K562 (cell line): ENCODE results near the gene WASF2. TPM values are rescaled to one million over a fixed set of nuclear protein-coding genes. Genes with fewer than 3 reads are reported as not detected.

Source experiments
- AFF4 ChIP-seq: sonication (generic); formaldehyde crosslinking; IDR thresholded peaks from 2 replicates; pipeline ENCODE4 v1.8.0; 2023; ENCODE audit warnings: mild to moderate bottlenecking, missing genetic modification reagents
- ARID4B ChIP-seq: sonication (generic); formaldehyde crosslinking; IDR thresholded peaks from 2 replicates; pipeline ENCODE4 v1.8.0; 2022; ENCODE audit warnings: mild to moderate bottlenecking, missing genetic modification reagents
- BHLHE40 ChIP-seq: IDR thresholded peaks from 2 replicates; pipeline ENCODE4 v1.6.1; 2011; ENCODE audit warnings: low read length, improper control_type of control experiment
- ELK1 ChIP-seq: sonication (generic); formaldehyde crosslinking; IDR thresholded peaks from 2 replicates; pipeline ENCODE4 v1.8.1; 2022; ENCODE audit warnings: missing genetic modification reagents
- ETS1 ChIP-seq: conservative IDR thresholded peaks from 2 replicates; pipeline ENCODE4 v1.6.1; 2011; ENCODE audit warnings: low read depth, mild to moderate bottlenecking, low read length; ENCODE audit not compliant: control insufficient read depth
- FUS ChIP-seq: fragments of 200-400 bp; formaldehyde crosslinking; optimal IDR thresholded peaks from 2 replicates; pipeline ENCODE3; 2017; ENCODE audit warnings: low read depth, low read length
- HIVEP1 ChIP-seq: fragments of 250-450 bp; sonication (Bioruptor Pico); IDR thresholded peaks from 2 replicates; pipeline ENCODE4 v1.4.0; 2020; ENCODE audit warnings: mild to moderate bottlenecking
- KDM1A ChIP-seq, 2 experiments: fragments of 450-650 bp; IDR thresholded peaks; 2 replicates each; pipeline ENCODE4 v1.6.1; 2016; ENCODE audit warnings: mild to moderate bottlenecking in 2 of 2
- MCM5 ChIP-seq: fragments of 450-650 bp; IDR thresholded peaks from 2 replicates; pipeline ENCODE4 v1.6.1; 2016; ENCODE audit warnings: low read depth
- POU5F1 ChIP-seq: fragments of 150-350 bp; IDR thresholded peaks from 2 replicates; pipeline ENCODE4 v1.6.1; 2014; ENCODE audit warnings: borderline replicate concordance, low read length, low read depth, mild to moderate bottlenecking; ENCODE audit not compliant: partially characterized antibody
- SRSF1 ChIP-seq: fragments of 200-400 bp; formaldehyde crosslinking; IDR thresholded peaks from 2 replicates; pipeline ENCODE4 v1.6.1; 2017; ENCODE audit warnings: mild to moderate bottlenecking, low read depth, low read length, moderate library complexity
- TRIM24 ChIP-seq, 2 experiments: fragments of 450-650 bp; IDR thresholded peaks; 2 replicates each; pipeline ENCODE4 v1.6.1; 2016
- U2AF1 ChIP-seq: fragments of 200-400 bp; formaldehyde crosslinking; optimal IDR thresholded peaks from 2 replicates; pipeline ENCODE3; 2017; ENCODE audit warnings: mild to moderate bottlenecking, low read depth, low read length, moderate library complexity
- ZNF398 ChIP-seq: fragments of 250-450 bp; sonication (Bioruptor Pico); IDR thresholded peaks from 2 replicates; pipeline ENCODE4 v1.8.0; 2021; ENCODE audit warnings: moderate library complexity, mild to moderate bottlenecking, inconsistent platforms
- ZNF589 ChIP-seq: fragments of 200-800 bp; sonication (Bioruptor generic); IDR thresholded peaks from 2 replicates; pipeline ENCODE4 v1.6.1; 2016; ENCODE audit warnings: low read depth, missing genetic modification characterization, missing compliant biosample characterization
- ZNF644 ChIP-seq: fragments of 200-800 bp; sonication (Bioruptor generic); IDR thresholded peaks from 2 replicates; pipeline ENCODE4 v1.6.1; 2016; ENCODE audit warnings: low read depth, missing genetic modification characterization, missing compliant biosample characterization
- polyA plus RNA-seq, 8 experiments: library from polyadenylated mRNA; depleted of rRNA in 4 of 8; stranded (reverse) in 5 of 8; unstranded in 3 of 8; fragments of >200 nt; fragmentation: Nextera tagmentation in 2 of 8; fragmentation: Illumina TruSeq in 1 of 8; extraction: Ambion mirVana in 2 of 8; extraction: Trizol in 1 of 8; gene quantifications; 2 replicates each; pipeline versions ENCODE4 v1.2.1 to v1.2.3, GENCODE V29; 2011 to 2014; ENCODE audit warnings: inconsistent platforms in 1 of 8, missing spikeins in 1 of 8
- total RNA-seq, 7 experiments: library from RNA; depleted of rRNA in 6 of 7; stranded (reverse); fragments of >200 nt in 6 of 7; fragmentation: Illumina TruSeq in 2 of 7; extraction: Trizol in 2 of 7; gene quantifications; 2 replicates each; pipeline versions ENCODE4 v1.2.1 to v1.2.3, GENCODE V29; 2011 to 2021; ENCODE audit warnings: low replicate concordance in 1 of 7

Gene WASF2
- total and polyA plus RNA-seq, 9 of the 15 experiments (the other 6 are each of a cell fraction or from before 2014, with no cell fraction given), result 8.2 to 163 (median 31.2) TPM

GRCh38 chr1:27518808-27519207 lies 28.8 kb upstream of the WASF2 start (continued):
- no peak for TF ChIP-seq ARID4B (CRISPR knock-in tag)
- no peak for TF ChIP-seq BHLHE40
- no peak for TF ChIP-seq AFF4 (CRISPR knock-in tag)
- peak in 1 of 2 experiments; percentile 74; a peak in 2 of 4 replicates for TF ChIP-seq TRIM24 (IDR thresholded peaks at IDR 0.05)
- TF ChIP-seq MCM5, result no peak
- no peak for TF ChIP-seq HIVEP1 (CRISPR knock-in tag)
- peak in 1 of 2 experiments; percentile 59; a peak in 2 of 4 replicates for TF ChIP-seq KDM1A (IDR thresholded peaks at IDR 0.05)
- TF ChIP-seq ETS1, result no peak
- no peak for TF ChIP-seq ZNF589 (CRISPR knock-in tag)
- TF ChIP-seq ZNF644 (tag), result no peak
- TF ChIP-seq SRSF1, result no peak
- TF ChIP-seq U2AF1, result no peak
- no peak for TF ChIP-seq POU5F1
- no peak for TF ChIP-seq FUS
- TF ChIP-seq ELK1, result no peak
- no peak for TF ChIP-seq ZNF398 (CRISPR knock-in tag)
